ENCODE data around the gene NFIB.

GRCh38 chr9:14310311-14310710 lies 3.6 kb downstream of the NFIB start:
- TF ChIP-seq CTCF (IDR thresholded peaks at IDR 0.05; ENCODE audit: low read length) (no peak), EZH2 (optimal IDR thresholded peaks at IDR 0.05; ENCODE audit: low read depth, low read length) (no peak)
